HG03575 (cell line): ENCODE data around the gene MAP7.
"Not testable (repeated sequence)": the region's sequence is repeated elsewhere in the genome, so short reads cannot be mapped to it uniquely, and the experiment has no call there.

Source experiments
- ATAC-seq: cut with Tn5 transposase; IDR thresholded peaks from one replicate; pipeline ENCODE4 v1.9.1; 2021; ENCODE audit not compliant: unreplicated experiment, insufficient number of reproducible peaks, low FRiP score; ENCODE audit errors: extremely low read depth

The MAP7 gene

GRCh38 chr6:136440203-136440602 lies 110.0 kb downstream of the MAP7 start:
- no peak for ATAC-seq

DNA sequence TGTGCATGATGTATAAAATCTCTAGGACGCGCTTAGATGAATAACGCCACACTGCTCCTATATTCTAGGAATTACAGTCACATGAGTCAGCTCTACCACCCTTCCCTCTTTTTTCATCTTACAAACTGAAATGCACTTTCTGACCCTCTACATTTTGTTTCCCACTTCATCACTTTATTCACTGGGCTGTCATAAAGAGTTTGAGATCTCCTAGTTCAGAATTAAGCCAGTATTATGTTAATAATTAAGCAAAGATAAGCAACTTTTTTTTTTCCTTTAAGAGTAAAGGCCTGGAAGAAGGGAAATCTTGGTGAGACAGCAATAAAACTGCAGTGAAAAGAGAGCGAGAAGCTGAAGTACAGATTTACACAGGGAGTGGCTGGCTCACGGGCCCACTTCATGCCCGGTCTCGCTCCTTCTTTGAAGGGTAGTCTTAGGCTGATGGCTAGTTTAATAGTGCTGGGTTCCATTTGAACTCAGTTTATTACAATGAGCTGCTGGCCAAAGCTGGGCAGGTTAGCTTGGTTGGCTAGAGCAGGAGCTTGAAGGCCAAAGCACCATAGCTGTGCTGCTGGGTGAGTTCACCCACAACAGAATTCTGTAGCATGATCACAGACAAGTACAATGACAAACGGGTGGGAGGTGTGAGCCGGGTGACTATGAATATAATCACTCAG lies 110.6 kb downstream of the MAP7 start:
- ATAC-seq, result no peak

DNA sequence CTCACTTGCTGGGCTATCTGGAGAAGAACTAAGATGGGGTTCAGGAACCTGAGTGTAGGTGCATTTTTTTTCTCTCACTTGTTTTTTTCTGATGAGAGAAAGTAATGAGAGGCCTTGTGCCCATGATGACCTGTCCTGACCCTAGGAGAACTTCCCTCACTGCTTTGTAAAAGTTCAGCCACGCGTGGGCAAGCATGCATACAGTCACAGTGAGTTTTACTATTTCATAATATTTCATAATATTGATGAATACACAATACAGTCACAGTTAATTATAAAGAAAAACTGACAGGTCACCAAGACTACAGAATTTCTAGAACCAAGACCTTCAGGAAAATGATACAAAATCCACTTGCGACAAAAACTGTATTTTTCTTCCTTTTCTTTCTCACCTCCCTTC lies 111.8 kb downstream of the MAP7 start:
- ATAC-seq, result no peak

DNA sequence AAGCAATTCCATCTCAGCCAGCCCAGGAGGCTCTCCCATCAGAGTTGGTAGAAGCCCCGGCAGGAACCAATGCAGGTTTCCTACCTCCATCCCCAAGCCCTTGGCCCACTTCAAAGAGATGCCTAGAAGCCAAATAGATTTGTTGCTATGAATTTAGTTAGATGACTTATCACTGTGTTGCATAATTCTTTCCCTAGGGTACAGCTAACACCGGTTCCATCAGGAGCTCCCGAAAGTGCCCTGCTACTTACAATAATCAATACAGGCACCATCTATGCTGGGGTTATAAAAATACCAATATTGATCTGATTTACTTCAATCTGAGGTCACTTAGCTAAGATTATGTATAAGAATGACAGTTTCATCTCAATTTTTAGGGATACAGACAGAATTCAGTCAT lies 113.0 kb downstream of the MAP7 start:
- no peak for ATAC-seq

DNA sequence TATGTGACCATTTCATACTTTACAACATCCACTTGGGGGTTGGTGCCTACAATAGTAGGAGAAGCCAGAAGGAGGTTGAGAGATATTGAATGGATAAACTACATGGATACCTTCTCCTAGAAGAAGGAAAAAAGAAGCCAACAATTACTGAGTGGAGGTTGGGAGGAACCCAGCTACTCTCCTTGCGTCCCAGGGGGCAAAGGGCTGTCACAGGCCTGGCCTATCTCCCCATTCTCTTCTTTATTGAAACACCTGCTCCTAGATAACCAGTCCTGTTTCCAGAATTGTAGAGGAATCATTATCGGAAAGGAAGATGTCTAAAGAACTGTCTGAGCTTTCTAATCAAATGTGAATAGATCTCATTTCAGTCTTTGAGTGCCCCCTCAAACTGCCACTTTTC lies 115.1 kb downstream of the MAP7 start:
- ATAC-seq, result no peak

DNA sequence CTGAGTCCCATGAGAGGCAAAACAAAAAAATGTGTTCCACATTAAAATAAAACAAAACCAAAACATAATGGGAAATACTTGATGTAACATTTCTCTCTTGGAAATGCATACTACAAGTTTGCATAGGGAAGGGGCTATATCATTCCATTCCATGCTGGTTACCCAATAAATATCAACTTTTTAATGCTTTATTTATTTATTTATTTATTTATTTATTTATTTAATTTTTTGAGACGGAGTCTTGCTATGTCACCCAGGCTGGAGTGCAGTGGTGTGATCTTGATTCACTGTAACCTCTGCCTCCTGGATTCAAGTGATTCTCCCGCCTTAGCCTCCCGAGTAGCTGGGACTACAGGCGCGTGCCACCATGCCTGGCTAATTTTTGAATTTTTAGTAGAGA lies 118.9 kb downstream of the MAP7 start:
- ATAC-seq, result not testable (repeated sequence)

GRCh38 chr6:136429264-136430065 lies 120.8 kb downstream of the MAP7 start:
- no peak for ATAC-seq

DNA sequence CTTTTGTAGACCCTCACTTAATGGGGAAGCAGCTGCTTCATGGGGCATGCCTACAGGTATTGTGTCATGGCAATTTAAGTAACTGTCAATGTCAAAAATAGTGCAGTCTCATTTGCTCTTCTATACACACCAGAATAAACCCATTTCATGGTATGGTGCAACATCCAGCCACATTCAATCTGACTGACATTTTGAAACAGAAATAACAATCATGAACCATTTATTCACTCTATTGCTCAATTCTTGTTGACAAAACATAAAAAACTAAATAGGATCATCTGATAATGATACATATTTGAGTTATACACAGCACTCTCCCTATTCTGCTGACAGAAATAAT lies 122.9 kb downstream of the MAP7 start:
- ATAC-seq, result no peak

GRCh38 chr6:136426627-136427377 lies 123.4 kb downstream of the MAP7 start:
- ATAC-seq, result no peak

- ATAC-seq, result no peak
Observed at GRCh38 chr6:136425793-136426192, 124.4 kb downstream of the MAP7 start.

- ATAC-seq, result no peak
Observed at GRCh38 chr6:136424901-136425300, 125.3 kb downstream of the MAP7 start.

DNA sequence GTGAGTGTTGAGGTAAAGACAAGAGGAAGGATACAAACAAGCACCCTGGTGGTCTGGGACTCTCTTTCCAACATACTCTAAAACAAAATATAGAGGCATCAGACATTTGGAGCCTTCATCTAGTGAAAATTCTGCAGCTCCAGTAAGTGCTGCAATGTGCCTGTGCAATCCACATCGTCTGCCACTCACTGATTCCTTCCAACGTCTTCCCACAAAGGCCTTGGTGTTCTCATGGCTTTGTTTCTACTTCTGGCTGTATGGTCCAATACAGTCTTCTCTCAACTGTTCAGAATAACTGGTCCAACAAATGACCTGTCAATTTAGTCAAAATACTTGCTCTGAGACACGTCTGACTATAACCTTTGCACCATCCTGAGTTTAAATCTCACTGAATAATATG lies 125.8 kb downstream of the MAP7 start:
- ATAC-seq, result no peak

DNA sequence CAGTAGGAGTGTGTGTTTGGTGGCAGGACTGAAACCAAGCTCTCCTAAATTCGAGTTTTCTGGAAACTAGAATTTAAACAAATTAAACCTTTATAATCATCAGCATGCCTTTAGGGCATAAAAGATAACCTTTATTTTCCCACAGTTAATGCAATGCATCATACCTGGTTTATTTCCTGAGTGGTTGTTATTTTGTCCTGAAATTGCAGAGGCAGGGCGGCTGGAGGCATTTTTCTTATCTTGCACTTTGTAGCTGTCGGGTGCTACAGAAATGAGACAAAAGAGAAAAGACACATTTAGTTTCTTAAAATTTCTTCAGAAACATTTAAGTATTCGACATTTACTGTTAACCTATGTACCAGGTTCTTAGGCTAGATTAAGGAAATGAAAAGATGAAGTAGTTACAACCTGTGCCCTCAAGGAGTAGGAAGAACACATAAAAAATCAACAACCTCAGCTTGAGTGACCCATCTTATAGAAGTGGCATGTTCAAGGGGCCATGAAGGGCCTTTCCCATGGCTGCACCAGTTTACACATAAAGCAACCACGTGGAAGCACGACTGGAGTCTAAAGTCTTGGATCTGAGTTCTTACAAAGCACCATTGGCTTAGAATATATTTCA lies 128.6 kb downstream of the MAP7 start:
- ATAC-seq, result no peak

DNA sequence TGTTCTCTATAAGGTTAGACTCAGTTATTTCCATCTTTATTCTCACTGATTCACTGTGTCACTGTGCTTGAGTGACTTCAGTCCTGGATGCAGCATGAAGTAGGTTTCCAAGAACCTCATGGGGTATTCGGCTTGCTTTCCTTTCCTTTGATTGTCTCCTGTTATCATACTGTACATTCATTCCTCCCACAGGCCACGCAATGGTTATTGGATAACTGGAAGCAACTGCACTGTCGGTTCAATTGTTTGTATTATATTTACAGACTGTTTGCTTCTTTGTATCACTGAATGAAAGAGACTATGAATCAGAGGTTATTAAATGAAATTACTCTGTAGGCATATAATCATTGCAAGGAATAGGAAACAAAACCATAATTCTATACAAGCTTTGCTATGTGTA lies 129.4 kb downstream of the MAP7 start:
- ATAC-seq, result no peak

- ATAC-seq, result no peak
Observed at GRCh38 chr6:136415351-136416007, 134.7 kb downstream of the MAP7 start.

DNA sequence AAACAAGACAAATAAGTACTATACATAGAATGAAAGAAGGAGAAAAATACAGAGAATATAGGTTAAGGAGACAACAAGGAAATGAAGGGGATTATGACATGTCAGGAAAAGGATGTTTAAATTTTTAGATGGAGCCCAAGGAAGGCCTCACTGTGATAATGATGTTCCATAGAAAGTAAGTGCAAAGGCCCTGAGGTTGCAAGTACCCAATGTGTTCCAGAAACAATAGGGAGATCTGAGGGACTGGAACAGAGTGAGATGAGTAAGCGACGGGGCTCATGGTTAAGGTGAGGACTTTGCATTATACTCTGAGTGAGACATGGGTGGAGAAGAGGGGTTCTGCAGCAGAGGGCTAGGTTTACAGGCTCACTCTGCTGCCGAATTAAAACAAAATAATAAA lies 137.8 kb downstream of the MAP7 start:
- ATAC-seq, result no peak

GRCh38 chr6:136411453-136412354 lies 138.5 kb downstream of the MAP7 start:
- no peak for ATAC-seq

DNA sequence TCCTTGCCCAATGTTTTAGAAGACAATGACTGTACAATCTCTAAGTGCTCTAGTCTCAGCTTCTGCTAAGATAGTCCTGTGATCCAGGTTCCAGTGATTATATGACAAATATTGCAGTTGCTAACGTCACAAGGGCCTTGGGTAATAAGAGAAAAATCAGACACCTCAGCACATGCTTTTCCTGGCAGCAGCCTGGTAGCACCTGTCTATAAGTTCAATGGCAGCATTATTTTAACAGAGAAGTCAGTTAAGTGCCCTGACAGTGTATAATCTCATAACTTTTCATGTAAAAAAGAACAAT lies 139.2 kb downstream of the MAP7 start:
- ATAC-seq, result no peak
